Adrenal gland (tissue), 5 donors: ENCODE measurements around the gene SLC2A6.

Experiments
- CTCF ChIP-seq, 6 experiments: fragments of 450-650 bp in 4 of 6; fragments of 200-600 bp in 2 of 6; sonication (generic) in 1 of 6; IDR thresholded peaks; 1 replicate in 5 of 6; 2 replicates in 1 of 6; pipeline versions ENCODE4 v1.5.1 to v1.8.0; 2016 to 2021; ENCODE audit warnings: antibody characterized with exemption in 6 of 6, mild to moderate bottlenecking in 2 of 6, moderate library complexity in 1 of 6
- POLR2A ChIP-seq, 2 donors: fragments of 450-650 bp; IDR thresholded peaks; one replicate each; pipeline ENCODE4 v1.6.1; 2017; ENCODE audit warnings: antibody characterized with exemption in 2 of 2, mild to moderate bottlenecking in 2 of 2, moderate library complexity in 1 of 2
- donor health status: DM: no; HTN: no; CAD: no.

DNA sequence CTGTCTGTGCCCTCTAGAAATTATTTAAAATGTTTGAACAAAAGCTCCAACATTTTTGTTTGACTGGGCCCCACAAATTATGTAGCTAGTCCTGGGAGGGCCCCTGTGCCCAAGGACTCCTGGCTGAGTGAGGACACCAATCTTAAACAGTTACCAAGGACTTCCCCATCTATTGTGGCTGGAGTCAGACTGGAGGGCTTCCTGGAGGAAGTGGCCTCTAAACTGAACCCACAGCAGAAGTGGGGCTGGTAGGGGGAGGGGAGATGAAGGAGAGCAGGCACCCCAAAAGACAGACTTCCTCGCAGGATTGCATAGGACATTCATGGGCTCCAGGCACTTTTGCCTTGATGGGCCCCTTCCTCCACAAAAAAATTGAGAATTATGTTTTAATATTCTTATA is 48.7 kb downstream of the SLC2A6 start:
- TF ChIP-seq POLR2A (IDR thresholded peaks at IDR 0.05): no peak
- TF ChIP-seq CTCF (IDR thresholded peaks at IDR 0.05): no peak
